Stimulated activated CD8-positive, alpha-beta memory T cell treated with anti-CD3 and anti-CD28 coated beads, Interleukin-12 subunit alpha, Interleukin-12 subunit beta, amount 100 ng/mL, for 4 hours (primary cell): ENCODE results near the gene LIN7C.

Experiments
- DNase-seq: peaks from one replicate; pipeline ENCODE4 v3.0.0-alpha.2; 2020; ENCODE audit warnings: low read depth

Gene LIN7C

GRCh38 chr11:27507557-27508322 is 1.2 kb upstream of the LIN7C start:
- no peak for DNase-seq

- DNase-seq, result no peak
These were observed 788 bp downstream of the LIN7C start for GRCh38 chr11:27505781-27506180.

GRCh38 chr11:27504205-27504604 is 2.4 kb downstream of the LIN7C start:
- no peak for DNase-seq

DNA sequence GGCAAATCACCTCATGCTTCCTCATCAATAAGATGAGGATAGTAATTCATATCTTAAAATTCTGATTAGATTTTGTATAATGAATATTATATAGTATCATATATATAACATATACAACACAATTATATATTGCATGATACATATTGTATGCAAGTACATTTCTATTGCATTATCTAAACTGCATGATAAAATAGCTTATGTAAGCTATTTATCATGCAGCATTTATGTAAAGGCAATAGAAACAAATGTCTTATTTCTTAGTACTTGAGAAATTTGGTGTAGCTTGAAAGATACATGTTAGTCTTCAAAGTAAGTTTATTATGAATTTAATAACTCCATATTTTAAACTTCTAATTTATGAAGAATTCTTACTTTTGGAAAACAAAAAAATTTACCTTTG is 5.5 kb downstream of the LIN7C start:
- DNase-seq, result no peak

GRCh38 chr11:27497911-27498310 is 8.7 kb downstream of the LIN7C start:
- no peak for DNase-seq

DNA sequence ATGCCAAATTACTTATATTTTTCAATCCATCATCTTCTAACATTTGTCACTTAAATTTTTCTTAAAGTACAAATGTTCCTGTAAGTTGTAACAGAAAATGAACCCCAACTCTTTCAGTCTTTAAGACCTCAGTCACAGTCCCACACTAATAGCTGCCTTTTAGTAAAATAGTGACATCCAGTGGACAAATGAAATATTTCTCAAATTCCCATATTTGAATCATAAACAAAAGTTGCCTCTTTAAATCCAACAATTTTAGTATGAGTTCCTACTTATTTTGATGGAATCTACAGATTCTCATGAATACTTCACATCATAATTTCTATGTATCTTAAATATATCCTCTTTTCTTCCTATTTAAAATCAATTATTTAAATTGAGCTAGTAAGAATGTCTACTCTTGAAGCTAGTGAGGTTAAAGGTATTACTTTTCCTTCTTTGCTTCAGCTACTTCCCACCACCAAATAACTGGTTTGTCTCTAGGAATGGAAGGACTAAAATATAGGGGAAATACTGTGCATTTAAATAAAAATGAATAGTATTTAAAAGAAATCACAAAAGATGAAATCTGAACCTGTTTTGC is 9.2 kb downstream of the LIN7C start:
- DNase-seq, result no peak

- DNase-seq, result no peak
These were observed 10.1 kb downstream of the LIN7C start for GRCh38 chr11:27496461-27496860.

- DNase-seq, result no peak
These were observed 10.8 kb downstream of the LIN7C start for GRCh38 chr11:27495710-27496300.

GRCh38 chr11:27489092-27489491 is 17.5 kb downstream of the LIN7C start:
- no peak for DNase-seq

- no peak for DNase-seq
These were observed 18.9 kb downstream of the LIN7C start for GRCh38 chr11:27487706-27488105.

- DNase-seq, result no peak
These were observed 20.4 kb downstream of the LIN7C start for GRCh38 chr11:27485930-27486773.

GRCh38 chr11:27482793-27483192 is 23.8 kb downstream of the LIN7C start:
- DNase-seq, result no peak

DNA sequence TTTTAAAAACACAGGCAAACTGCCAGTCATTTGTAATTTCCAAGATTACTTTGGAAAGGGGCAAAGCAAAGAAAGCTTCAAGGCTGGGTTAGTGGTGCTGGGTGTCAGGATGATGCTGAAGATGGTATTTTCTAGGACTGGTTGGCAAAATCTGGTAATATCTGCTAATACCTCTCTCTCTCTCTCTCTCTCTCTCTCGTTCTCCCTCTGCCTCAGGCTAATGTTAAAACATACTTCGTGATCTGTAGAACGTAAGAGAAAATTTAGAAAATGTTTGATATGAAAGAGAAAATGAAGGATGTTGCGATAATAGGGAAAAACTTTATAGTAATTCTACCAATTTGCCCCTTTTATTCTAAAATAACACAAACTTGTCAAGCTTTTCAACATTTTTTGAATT is 24.6 kb downstream of the LIN7C start:
- no peak for DNase-seq

DNA sequence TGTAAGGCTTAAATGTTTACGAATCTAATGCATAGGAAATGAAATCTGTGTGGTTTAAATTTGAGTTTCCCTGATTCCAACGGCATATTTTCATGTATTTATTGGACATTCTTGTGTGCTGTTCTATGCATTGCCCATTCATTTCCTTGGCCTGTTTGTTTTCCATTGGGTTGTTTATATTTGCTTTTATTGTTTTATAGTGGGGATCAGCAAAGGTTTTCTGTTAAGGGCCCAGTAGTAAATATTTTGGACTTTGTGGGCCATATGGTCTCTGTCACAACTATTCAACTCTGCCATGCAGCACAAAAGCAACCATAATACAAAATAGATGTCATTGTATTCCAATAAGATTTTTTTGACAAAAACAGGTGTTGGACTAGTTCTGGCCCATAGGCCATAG is 28.7 kb downstream of the LIN7C start:
- no peak for DNase-seq

- DNase-seq, result no peak
These were observed 29.3 kb downstream of the LIN7C start for GRCh38 chr11:27477243-27477642.

GRCh38 chr11:27475622-27476021 is 30.9 kb downstream of the LIN7C start:
- DNase-seq, result no peak

- no peak for DNase-seq
These were observed 33.6 kb downstream of the LIN7C start for GRCh38 chr11:27473017-27473406.

DNA sequence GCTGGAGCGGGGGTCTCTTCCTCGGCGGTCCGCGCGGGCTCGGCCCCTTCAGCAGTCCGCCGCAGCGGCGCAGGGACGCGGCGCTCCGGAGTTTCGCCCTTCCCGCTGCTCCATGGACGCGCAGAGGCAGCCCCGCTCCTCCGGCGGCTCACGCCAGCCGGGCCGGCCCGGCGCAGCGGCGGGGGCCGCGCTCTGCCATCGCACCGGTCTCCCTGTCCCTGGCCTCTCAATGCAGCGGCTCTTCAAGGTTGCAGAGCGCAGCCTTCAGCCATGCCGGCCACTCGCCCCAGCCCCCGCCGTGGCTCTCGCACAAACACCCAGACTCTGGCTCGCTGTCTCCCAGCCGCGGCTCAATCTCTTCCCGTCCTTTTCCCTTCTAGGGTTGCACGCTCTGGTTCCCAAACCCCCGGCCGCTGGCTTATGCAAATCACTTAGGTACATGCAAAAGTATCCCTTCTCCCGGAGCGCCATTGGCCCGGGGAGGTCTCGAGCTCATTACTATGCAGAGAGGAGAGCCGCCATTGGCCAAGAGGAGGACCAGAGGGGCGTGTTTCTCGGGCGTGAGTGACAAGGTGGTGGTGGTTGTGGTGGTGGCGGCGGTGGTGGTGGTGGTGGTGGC is 34.1 kb downstream of the LIN7C start, which contains the start of gene LGR4:
Gene LGR4 (minus strand): TSS at position 393 of the 619 bp plus-strand sequence. CDS start 488 bp downstream, outside the sequence.
- peak; percentile 51 for DNase-seq

DNA sequence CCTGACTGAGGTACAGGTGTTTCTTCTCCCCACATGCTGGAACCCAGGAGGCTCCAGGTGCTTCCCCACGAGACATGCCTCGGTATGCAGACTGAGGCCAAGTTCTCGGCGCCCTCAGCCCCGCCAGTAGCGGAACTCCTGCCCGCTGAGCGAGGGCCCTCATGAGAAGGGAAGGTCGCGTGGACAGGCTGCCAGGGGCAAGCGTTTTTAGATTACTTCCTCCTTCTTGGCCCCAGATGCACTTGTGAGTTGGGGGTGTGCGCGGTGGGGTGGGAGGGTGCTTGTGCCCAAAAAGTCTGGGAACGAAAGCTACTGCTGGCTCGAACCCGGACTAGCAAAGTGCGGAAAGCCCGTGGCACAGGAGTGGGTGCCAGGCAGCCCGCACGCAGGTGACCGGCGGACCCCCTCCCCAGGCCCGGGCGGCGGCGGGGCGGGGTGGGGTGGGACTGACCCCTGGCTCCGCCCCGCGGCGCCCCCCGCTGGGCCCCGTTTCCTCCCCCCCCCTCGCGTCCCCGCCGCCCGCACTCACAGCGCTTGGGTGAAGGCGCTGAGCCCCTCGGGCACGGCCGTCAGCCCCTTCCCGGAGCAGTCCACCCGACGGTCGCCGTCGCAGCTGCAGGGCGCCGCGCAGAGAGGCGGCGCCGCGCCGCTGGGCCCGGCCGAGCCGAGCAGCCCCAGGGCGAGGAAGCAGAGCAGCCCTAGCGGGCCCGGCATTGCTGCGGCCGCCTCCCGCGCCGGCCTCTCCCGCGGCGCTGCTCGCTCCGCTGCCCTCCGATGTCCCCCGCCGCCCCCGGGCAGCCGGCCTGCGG is 34.8 kb downstream of the LIN7C start:
- DNase-seq, result no peak

DNA sequence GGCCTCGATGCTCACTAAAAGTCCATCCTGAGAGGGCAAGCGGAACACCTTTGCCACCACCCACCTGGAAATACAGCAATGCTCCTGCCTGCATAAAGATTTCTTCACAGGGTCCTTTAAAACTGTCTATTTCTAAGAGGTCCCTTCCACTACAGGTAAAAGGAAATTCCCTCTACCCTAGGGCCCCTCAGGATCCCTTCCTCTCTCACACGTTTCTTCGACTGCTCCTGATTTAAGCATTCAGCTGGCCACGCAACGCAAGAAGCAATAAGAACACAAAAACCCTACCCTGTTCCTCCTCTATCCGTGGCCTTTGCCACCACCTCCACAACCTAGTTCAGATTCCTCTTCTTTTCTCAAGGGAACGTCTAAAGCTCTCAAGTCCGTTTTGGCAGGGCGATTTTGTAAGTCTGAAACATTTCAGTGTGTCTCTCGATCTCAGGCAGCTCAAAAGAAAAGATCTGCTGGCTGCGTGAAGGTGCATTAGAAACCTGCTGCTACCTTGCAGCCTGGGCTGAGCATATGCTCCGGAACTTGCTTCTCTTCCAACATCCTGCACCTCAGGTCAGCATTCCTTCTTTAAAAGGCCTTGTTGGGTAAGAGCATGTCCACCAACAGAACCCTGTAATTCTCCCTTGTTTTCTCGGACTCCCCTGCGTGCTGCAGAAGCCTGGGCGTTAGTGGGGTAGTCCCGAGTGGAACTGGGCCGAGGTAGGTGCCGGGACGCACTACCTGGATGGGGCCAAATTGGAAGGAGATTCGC is 35.6 kb downstream of the LIN7C start:
- DNase-seq, result no peak
